ENCODE measurements around the gene SHANK2. TPM values are rescaled to one million over a fixed set of nuclear protein-coding genes. Genes with fewer than 3 reads are reported as not detected.

The SHANK2 gene
- total RNA-seq, 2 donors from 2014 or later = 0.12 to 0.28 TPM

DNA sequence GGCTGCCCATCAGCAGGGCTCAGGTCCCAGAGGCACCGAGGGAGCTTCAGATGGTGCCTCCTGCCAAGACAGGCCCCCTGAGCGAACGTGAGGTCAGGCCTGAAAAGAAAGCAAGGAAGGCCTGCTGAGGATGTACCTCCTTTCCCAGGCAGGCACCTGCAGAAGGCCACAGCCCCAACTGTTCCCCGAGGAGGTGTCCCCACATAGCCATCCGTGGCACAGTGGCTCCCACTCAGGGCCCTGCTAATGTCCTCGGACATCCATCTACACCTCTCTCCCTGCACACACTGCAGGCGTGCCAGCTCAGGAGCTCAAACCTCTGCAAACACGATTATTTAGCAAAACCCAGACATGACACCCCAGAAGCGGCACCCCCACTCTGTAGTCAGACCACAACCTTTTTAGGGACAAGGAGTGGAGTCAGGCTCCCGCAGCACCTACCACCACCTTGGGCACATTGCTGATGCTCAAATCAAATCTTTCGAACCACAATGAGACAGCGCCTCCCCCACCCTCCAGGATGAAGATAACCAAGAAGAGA lies 36.9 kb downstream of the SHANK2 start:
- no peak for DNase-seq
- no peak for ATAC-seq (replicated peaks in 1 of 2)
- Mint-ChIP-seq H3K4me1 (ENCODE audit: low read depth) (no peaks in the 10 kb centered on the region), H3K9me3 (no peaks in the 10 kb centered on the region), H3K27ac (no peak overlapping the region), H3K4me3 (no peak overlapping the region), H3K36me3 (ENCODE audit: insufficient read depth in 2 of 2) (no peaks in the 10 kb centered on the region), H3K27me3 (ENCODE audit: low read depth) (no peaks in the 10 kb centered on the region)

DNA sequence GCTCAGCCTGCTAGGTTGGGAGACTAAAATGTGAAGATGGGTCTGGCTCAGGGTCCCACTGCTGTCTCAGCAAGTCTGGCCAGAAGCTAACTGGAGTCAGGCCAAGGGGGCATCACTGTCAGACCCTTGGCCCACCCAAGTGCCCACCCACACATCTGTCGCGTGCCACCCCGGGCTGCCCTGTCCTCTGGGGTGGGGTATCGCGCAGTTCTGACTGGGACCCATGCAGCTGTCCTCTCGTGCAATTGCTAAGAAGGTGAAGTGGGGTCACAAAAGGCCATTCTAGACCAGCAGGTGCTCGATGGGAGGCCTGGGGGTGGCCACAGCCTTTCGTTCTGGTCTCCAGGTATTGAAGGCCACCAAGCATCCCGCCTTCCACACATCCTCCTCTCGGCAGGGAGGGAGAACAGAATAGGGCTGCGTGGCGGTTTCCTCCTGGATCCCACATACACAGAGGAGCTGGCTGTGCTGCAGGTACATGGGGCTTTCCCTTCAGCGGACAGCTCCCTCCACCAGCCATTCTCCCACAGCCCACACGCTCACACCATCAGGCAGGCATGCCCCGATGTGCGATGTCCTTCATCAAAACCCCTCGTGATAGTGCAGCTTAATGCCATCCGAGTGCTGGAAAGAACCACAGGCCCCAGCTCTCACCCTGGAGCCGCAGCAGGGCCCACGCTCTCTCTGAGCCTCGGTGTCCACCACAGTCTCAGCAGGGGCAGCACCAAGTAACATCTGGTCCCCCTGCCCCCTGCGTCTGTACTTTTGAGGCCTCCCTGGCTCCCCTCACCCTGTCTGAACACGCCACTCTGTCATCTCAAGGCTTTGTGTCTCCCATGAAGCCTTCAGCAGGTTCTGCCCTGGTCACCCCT lies 37.6 kb downstream of the SHANK2 start:
- H3K9me3 Mint-ChIP-seq = no peaks in the 10 kb centered on the region
- H3K27me3 Mint-ChIP-seq (ENCODE audit: low read depth) = no peaks in the 10 kb centered on the region
- no peaks in the 10 kb centered on the region for H3K4me1 Mint-ChIP-seq (ENCODE audit: low read depth)

DNA sequence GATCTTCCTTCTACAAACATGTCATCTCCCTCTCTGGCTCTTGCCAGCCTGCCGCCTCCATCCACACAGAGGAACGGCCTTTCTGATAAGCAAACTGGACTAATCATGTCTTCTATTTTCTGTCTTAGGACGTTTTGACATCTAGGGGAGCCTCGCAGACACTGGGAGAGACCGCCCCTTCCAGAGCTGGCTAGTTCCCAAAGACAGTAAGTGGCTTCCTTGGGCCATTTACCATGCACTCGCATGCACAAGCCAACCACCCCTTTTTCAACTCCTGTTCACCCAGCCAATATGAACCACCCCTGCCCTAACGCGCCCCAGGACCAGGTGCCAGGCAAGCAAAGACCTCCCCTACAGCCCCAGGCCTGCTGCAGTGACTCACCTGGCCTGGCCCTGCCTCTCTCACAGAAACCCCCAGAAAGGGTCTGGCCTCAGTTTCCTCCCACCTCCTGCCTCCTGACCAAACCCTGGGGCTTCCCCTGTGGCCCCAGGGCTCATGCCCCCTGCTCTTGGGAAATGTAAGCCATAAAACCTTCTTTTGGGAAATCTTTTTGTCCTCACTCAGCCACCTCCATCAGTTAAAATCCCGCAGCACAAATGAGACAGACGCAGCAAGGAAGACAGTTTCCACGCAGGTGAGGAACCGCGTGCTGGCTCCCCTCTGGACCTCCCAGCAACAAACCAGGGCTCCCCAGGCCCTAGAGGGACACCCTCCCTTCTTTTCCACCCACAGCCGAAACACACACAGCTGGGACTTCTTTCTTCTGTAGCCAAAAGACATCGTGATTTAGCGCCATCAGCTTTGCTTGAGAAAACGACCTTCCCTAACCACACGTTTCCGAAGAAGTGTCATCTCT lies 38.5 kb downstream of the SHANK2 start:
- Mint-ChIP-seq H3K4me3 (no peak overlapping the region), H3K4me1 (ENCODE audit: low read depth) (no peaks in the 10 kb centered on the region), H3K36me3 (ENCODE audit: insufficient read depth in 2 of 2) (no peaks in the 10 kb centered on the region), H3K27ac (no peak overlapping the region), H3K9me3 (no peaks in the 10 kb centered on the region), H3K27me3 (ENCODE audit: low read depth) (no peaks in the 10 kb centered on the region)
- ATAC-seq (replicated peaks in 1 of 2) (no peak), DNase-seq (no peak)

More for the DNA sequence above, 37.6 kb downstream of the SHANK2 start:
- ATAC-seq (replicated peaks in 1 of 2) (no peak), DNase-seq (no peak)
- H3K4me3 Mint-ChIP-seq = no peak overlapping the region
- no peaks in the 10 kb centered on the region for H3K36me3 Mint-ChIP-seq (ENCODE audit: insufficient read depth in 2 of 2)
- H3K27ac Mint-ChIP-seq = no peak overlapping the region

DNA sequence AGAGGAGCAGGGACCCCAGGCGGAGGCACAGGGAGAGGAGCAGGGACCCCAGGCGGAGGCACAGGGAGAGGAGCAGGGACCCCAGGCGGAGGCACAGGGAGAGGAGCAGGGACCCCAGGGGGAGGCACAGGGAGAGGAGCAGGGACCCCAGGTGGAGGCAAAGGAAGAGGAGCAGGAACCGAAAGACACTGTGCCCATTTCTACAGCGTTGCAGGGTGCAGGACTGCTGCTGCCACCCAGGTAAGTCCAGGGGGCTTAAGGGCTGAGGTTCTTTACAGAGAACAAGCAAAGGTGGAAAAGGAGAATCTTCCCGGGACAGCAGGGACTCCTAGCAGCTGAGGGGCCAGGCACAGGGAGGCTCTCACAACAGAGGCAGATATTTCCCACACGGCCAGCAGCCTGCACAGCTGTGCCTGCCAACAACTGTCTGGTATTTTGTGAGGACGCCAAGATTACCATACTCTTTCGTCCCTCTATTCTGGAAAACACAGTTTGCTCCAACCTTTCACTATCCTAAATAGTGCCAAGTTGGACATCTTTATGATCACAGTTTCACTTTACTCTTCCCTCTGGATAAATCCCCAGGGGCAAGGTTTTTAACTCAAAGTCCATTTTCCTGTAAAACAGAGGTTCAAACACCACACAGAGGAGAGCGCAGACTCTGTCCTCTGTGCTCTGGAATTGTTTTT lies 39.4 kb downstream of the SHANK2 start:
- no peak overlapping the region for H3K4me3 Mint-ChIP-seq
- DNase-seq (no peak), ATAC-seq (replicated peaks in 1 of 2) (no peak)
- no peaks in the 10 kb centered on the region for H3K27me3 Mint-ChIP-seq (ENCODE audit: low read depth)
- H3K4me1 Mint-ChIP-seq (ENCODE audit: low read depth) = no peaks in the 10 kb centered on the region
- H3K9me3 Mint-ChIP-seq = peaks cover 0 to 2% of the 10 kb centered on the region in 2 donors
- H3K36me3 Mint-ChIP-seq (ENCODE audit: insufficient read depth in 2 of 2) = no peaks in the 10 kb centered on the region
- no peak overlapping the region for H3K27ac Mint-ChIP-seq

DNA sequence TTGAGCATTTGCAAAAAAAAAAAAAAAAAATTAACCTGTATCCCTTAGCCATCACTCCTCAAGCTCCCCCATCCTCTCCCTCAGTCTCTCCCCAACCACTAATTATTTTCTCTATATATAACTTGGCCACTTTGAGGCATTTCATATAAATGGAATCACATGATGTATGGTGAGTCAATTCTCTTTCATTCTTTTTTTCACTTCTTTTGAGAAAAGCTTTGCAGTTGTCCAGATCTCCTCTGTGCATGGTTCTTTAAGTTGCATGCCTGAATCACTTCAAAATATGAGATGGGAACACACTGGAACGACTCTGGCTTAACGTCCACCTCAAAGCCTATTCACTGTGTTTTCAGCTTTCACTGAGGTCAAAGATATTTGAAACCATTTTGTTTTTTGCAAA lies 40.7 kb downstream of the SHANK2 start:
- Mint-ChIP-seq H3K4me1 (ENCODE audit: low read depth) (no peaks in the 10 kb centered on the region), H3K27ac (no peak overlapping the region), H3K4me3 (no peak overlapping the region)

DNA sequence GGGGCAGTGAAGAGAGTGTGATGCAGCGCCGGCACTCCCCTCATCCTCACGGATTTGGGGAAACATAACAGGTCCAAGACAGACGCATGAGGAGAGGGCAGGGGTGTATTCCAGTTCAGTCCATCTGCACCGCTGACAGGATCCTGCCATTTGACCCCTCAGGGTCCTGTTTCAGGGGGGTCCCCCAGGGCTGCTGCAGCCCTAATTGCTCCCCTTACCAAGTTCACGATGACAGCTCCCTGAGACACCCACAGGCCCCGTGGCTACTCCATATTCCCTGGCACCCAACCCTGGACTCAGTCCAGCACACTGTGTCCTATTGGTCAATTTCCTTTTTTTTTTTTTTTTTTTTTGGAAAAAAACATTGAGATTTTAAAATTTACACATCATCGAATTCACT lies 41.5 kb downstream of the SHANK2 start:
- DNase-seq (no peak), ATAC-seq (replicated peaks in 1 of 2) (no peak)
- no peaks in the 10 kb centered on the region for H3K4me1 Mint-ChIP-seq (ENCODE audit: low read depth)
- H3K9me3 Mint-ChIP-seq = peaks cover 0 to 2% of the 10 kb centered on the region in 2 donors
- no peak overlapping the region for H3K4me3 Mint-ChIP-seq
- H3K27me3 Mint-ChIP-seq (ENCODE audit: low read depth) = no peaks in the 10 kb centered on the region
- peaks cover 0 to 3% of the 10 kb centered on the region in 2 donors for H3K36me3 Mint-ChIP-seq (ENCODE audit: insufficient read depth in 2 of 2)
- no peak overlapping the region for H3K27ac Mint-ChIP-seq

More for the DNA sequence above, 40.7 kb downstream of the SHANK2 start:
- Mint-ChIP-seq H3K36me3 (ENCODE audit: insufficient read depth in 2 of 2) (peaks cover 0 to 3% of the 10 kb centered on the region in 2 donors), H3K9me3 (peaks cover 0 to 2% of the 10 kb centered on the region in 2 donors), H3K27me3 (ENCODE audit: low read depth) (no peaks in the 10 kb centered on the region)
- ATAC-seq (replicated peaks in 1 of 2) (no peak), DNase-seq (no peak)

DNA sequence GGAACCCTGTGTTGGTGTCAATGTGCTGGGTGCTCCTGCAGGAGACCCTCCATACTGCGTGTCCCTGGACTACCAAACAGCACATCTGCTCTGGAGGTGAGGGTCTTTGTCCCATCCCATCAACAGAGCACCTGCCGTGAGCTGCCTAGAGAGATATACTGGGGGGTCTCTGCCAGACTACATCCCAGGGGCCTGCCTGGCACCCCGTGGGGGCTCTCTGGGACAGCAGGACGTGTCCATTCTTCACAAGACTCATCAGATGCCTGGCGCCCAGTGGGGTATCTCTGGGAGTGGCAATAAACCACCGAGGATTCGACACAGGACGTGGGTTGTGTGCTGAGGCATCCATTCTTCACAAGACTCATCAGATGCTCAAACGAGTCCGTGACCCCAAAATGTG lies 42.7 kb downstream of the SHANK2 start:
- peaks cover 0 to 2% of the 10 kb centered on the region in 2 donors for H3K9me3 Mint-ChIP-seq
- DNase-seq = no peak
- H3K27ac Mint-ChIP-seq = no peak overlapping the region
- H3K4me1 Mint-ChIP-seq (ENCODE audit: low read depth) = no peaks in the 10 kb centered on the region
- H3K27me3 Mint-ChIP-seq (ENCODE audit: low read depth) = no peaks in the 10 kb centered on the region
- H3K36me3 Mint-ChIP-seq (ENCODE audit: insufficient read depth in 2 of 2) = peaks cover 0 to 3% of the 10 kb centered on the region in 2 donors
- H3K4me3 Mint-ChIP-seq = no peak overlapping the region
- no peak for ATAC-seq (replicated peaks in 1 of 2)

DNA sequence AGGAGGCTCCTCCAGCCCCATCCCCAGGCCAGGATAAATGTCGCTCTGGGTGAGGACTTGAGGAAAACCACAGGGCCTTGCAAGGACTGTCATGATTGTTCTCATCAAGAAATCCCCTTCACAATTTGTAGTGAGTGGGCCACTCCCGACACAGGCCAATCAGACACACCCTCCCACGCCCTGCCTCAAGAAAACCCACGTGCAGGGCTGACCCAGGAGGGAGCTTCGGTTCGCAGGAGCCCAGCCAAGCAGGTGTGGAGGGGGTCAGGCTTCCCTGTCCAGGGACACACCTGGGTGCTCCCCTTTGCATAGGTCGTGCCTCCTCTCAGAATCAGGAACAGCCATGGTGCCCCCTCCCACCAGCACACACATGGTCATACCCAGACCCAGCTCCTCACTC lies 43.2 kb downstream of the SHANK2 start:
- H3K4me1 Mint-ChIP-seq (ENCODE audit: low read depth) = no peaks in the 10 kb centered on the region
- H3K9me3 Mint-ChIP-seq = peaks cover 0 to 2% of the 10 kb centered on the region in 2 donors
- no peak for ATAC-seq (replicated peaks in 1 of 2)
- no peak overlapping the region for H3K27ac Mint-ChIP-seq
- H3K27me3 Mint-ChIP-seq (ENCODE audit: low read depth) = no peaks in the 10 kb centered on the region
- H3K36me3 Mint-ChIP-seq (ENCODE audit: insufficient read depth in 2 of 2) = peaks cover 0 to 3% of the 10 kb centered on the region in 2 donors
- H3K4me3 Mint-ChIP-seq = no peak overlapping the region
- DNase-seq = no peak

DNA sequence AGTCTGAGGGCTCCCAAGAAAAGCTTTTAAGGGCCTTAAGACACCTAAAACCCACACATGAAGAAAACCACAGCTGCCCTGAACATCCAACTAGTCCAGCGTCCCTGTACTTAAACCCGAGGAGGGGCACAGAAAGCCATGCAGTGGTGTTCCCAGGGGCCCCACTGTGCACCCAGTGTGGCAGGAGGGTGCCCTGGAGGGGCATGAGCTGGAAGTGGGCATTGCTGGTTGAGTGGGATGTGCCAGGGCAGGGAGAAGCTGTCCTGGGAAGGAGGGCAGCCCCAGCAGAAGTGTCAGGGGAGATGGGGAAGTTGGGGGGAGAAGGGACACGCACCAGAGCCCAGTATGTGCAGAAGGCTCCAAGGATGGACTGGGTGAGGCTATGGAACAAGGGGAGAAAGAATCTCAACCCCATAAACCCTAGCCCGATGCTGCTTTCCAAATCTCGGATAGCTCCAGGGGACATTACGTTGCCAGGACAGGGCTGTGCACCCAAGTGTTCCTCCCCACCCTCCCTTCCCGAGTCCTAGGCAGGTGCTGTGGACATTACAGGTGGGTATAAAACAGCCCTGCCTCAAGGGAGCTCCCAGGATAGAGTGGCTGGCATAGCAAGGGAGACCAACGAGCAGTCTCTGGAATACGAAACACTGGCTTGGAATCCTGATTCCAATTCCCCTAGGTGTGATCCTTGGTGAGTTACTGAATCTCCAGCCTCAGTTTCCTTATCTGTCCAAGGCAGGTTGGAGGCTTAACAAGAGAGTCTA lies 44.2 kb downstream of the SHANK2 start:
- no peak for ATAC-seq (replicated peaks in 1 of 2)
- H3K27me3 Mint-ChIP-seq (ENCODE audit: low read depth) = no peaks in the 10 kb centered on the region
- H3K36me3 Mint-ChIP-seq (ENCODE audit: insufficient read depth in 2 of 2) = peaks cover 0 to 3% of the 10 kb centered on the region in 2 donors

DNA sequence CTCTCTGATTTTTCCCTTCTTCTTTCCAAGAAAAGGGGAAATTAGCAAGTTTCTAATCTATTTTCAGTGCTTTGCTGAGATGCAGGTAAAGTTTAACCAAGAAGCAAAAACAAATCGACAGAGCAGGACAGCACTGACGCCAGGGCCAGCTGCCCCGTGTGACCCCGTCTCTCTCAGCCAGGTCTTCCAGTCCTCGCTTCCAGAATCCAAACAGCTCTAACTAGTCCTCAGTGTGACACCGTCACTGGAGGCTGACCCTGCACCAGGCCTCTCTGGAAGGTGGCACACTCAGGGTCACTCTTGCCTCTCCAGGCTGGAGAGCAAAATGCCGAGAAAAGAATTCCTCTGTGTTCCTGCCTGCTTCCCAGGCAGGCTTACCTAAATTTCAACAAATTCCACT lies 44.8 kb downstream of the SHANK2 start:
- Mint-ChIP-seq H3K4me1 (ENCODE audit: low read depth) (no peaks in the 10 kb centered on the region), H3K4me3 (no peak overlapping the region), H3K9me3 (peaks cover 0 to 2% of the 10 kb centered on the region in 2 donors), H3K27me3 (ENCODE audit: low read depth) (no peaks in the 10 kb centered on the region), H3K27ac (no peak overlapping the region), H3K36me3 (ENCODE audit: insufficient read depth in 2 of 2) (peaks cover 0 to 3% of the 10 kb centered on the region in 2 donors)
- DNase-seq (no peak), ATAC-seq (replicated peaks in 1 of 2) (no peak)

More for the DNA sequence above, 44.2 kb downstream of the SHANK2 start:
- Mint-ChIP-seq H3K27ac (no peak overlapping the region), H3K4me1 (ENCODE audit: low read depth) (no peaks in the 10 kb centered on the region), H3K9me3 (peaks cover 0 to 2% of the 10 kb centered on the region in 2 donors), H3K4me3 (no peak overlapping the region)
- no peak for DNase-seq

DNA sequence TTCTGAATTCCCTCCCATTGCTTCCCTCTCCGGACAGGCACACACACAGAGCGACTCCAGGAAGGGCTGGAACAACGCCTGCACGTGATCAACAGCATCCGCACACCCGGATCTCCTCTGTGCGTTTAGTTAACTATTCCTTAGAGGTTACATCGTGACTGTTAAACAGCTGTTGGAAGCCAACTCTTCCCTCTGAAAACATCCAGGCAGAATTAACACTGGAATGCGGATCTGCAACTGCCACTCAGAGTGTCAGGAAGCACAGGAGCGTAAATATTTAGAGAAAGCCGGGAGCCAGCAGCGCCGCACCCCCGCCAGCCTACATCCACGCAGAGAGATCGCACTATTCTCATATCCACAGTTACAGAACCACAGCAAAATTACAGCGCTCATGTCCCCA lies 46.2 kb downstream of the SHANK2 start:
- Mint-ChIP-seq H3K27me3 (ENCODE audit: low read depth) (no peaks in the 10 kb centered on the region), H3K27ac (no peak overlapping the region), H3K4me3 (no peak overlapping the region), H3K9me3 (peaks cover 0 to 2% of the 10 kb centered on the region in 2 donors), H3K36me3 (ENCODE audit: insufficient read depth in 2 of 2) (peaks cover 0 to 3% of the 10 kb centered on the region in 2 donors), H3K4me1 (ENCODE audit: low read depth) (no peaks in the 10 kb centered on the region)
- no peak for ATAC-seq (replicated peaks in 1 of 2)
- DNase-seq = no peak

Measured in activated T-cell treated with anti-CD3 and anti-CD28 coated beads, Interleukin-2, amount 50 U/mL, for 72 hours (primary cell).